Measurements from ENCODE around the gene MROH7.

- TF ChIP-seq CTCF (IDR thresholded peaks at IDR 0.05; ENCODE audit: low read depth, low read length, missing input control) (no peak), TAF1 (conservative IDR thresholded peaks at IDR 0.05) (no peak)
These were observed 26.2 kb downstream of the MROH7 start for GRCh38 chr1:54667797-54668196.

Data from liver (tissue), 3 donors.